GM20000 (cell line): ENCODE measurements around the gene SCPEP1.

Experiments
- DNase-seq: peaks from one replicate; pipeline ENCODE4 v3.0.0; 2012; ENCODE audit warnings: low spot score
- TF ChIP-seq, protein P1 (sequence below): IDR thresholded peaks from 2 replicates; pipeline ENCODE4 v1.5.1; 2012; ENCODE audit warnings: mild to moderate bottlenecking, control low read depth; ENCODE audit errors: extremely low read depth, missing control alignments

Gene SCPEP1

DNA sequence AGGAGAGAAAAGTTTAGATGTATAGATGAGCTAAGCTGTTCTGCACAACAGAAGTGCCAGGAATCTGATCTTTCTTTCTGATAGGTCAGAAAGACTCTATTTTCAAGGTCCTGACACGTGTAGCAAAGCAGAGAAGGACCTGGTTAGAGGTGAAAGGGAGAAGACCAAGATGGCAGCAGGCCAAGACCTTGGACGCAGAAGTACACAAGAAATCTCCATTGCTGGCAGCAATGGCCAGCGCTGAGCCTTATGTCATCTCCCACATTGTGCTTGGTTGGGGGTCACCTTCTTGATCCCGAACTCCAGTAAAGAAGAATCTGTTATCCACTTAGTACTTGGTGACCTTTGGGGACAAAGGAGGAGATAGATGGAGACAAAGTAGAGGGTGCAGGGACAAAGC is 65.3 kb downstream of the SCPEP1 start:
- DNase-seq: no peak
- TF ChIP-seq, protein P1, sequence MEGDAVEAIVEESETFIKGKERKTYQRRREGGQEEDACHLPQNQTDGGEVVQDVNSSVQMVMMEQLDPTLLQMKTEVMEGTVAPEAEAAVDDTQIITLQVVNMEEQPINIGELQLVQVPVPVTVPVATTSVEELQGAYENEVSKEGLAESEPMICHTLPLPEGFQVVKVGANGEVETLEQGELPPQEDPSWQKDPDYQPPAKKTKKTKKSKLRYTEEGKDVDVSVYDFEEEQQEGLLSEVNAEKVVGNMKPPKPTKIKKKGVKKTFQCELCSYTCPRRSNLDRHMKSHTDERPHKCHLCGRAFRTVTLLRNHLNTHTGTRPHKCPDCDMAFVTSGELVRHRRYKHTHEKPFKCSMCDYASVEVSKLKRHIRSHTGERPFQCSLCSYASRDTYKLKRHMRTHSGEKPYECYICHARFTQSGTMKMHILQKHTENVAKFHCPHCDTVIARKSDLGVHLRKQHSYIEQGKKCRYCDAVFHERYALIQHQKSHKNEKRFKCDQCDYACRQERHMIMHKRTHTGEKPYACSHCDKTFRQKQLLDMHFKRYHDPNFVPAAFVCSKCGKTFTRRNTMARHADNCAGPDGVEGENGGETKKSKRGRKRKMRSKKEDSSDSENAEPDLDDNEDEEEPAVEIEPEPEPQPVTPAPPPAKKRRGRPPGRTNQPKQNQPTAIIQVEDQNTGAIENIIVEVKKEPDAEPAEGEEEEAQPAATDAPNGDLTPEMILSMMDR: no peak

DNA sequence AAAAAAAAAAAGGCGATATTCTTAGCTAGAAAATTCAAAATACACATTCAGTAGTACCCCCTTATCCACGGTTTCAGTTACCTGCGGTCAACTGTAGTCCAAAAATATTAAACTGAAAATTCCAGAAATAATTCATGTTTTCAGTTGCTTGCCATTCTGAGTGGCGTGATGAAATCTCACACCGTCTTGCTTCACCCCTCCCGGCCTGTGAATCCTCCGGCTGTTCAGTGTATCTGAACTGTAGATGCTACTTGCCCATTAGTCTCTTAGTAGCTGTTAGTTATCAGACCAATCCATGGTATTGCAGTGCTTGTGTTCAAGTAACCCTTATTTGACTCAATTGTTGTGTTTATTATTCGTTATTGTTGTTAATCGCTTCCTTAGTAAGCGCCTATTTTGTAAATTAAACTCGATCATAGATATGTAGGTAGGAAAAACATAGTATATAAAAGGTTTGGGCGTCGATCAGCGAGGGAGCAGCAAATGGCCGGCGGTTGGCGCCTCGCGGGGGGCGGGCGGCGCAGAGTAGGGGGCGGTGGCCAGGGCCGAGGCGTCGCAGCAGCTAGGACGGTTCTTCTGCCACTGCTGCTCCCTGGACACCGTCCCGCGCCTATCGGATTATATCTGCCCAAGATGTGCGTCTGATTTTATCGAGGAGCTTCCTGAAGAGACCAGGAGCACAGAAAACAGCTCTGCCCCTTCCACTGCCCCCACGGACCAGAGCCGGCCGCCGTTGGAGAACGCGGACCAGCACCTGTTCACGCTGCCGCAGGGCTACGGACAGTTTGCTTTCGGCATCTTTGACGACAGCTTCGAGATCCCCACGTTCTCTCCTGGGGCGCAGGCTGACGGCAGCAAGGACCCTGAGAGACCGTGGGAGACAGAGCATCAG is 67.3 kb downstream of the SCPEP1 start:
- TF ChIP-seq, protein P1: no peak
- peak; percentile 61 for DNase-seq

DNA sequence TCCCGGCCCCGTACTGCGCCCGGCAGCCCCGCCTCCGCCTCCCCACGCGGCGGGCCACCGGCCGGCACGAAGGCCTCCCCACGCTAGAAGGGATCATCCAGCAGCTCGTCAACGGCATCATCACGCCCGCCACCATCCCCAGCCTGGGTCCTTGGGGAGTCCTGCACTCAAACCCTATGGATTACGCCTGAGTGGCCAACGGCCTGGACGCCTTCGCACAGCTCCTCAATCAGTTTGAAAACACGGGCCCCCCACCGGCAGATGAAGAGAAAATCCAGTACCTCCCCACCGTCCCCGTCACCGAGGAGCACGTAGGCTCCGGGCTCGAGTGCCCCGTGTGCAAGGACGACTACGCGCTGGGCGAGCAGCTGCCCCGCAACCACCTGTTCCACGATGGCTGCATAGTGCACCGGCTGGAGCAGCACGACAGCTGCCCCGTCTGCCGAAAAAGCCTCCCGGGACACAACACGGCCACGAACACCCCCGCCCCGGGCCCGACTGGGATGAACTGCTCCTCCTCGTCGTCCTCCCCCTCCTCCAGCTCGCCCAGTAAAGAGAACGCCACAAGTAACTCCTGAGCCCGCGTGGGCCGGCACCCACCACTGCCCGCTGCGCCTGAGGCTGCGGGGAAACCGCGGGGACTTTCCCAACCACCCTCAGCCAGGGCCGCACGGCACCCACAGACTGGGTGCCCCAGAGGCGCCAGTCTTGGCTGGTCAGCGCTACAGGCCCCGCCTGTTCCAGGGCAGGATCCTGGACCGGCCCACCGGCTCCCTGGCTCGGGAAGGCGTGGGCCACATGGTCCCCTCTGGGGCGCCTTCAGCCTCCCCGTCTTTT is 68.2 kb downstream of the SCPEP1 start:
- DNase-seq: peak; percentile 79
- TF ChIP-seq, protein P1: no peak

DNA sequence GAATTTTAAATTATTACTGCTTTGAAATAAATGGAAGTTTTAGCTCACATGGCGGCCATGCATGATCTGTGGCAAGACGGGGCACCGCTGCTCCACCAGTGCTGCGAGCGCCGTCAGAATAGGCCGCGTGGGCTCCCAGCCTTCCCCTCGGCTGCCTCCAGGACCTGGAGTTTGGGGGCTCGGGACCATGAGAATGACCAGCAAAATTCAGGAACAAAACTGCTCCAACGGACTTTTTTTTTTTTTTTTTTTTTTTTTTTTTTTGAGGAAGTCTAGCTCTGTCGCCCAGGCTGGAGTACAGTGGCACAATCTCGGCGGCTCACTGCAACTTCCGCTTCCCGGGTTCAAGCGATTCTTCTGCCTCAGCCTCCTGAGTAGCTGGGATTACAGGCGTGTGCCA is 68.8 kb downstream of the SCPEP1 start:
- DNase-seq: peak; percentile 42
- TF ChIP-seq, protein P1: no peak

DNA sequence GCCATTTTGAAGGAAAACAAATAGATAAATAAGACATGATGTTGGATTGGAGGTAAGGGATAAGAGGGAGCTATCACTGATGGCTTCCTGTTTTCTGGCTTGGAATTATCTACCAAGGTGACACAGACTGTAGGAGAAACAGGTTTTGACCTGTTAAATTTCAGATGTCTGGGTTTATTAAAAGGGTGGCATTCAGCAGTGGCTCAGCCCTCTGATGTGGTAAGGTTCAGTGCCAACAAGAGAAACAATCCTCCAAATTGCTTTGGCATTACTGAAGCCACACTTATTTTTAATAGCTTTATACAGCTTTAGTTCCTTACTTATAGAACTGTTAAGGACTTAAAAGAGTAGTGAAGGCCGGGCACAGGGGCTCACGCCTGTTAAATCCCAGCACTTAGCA is 70.2 kb downstream of the SCPEP1 start:
- DNase-seq: no peak
- TF ChIP-seq, protein P1: no peak

DNA sequence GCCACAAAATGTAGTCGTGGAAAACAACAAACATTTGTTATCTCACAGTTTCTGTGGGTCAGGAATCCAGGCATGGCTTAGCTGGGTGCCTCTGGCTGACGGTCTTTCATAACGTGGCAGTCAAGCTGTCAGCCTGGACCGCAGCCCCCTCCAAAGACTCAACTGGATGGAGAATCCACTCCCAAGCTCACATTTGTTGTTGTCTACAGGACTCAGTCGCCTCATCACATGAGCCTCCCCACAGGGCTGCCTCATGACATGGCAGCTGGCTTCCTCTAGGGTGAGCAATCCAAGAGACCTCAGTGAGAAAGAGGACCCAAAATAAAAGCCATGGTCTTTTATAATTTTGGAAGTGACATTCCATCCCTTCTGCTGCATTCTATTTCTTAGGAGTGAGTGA is 72.4 kb downstream of the SCPEP1 start:
- no peak for DNase-seq
- TF ChIP-seq, protein P1: no peak

DNA sequence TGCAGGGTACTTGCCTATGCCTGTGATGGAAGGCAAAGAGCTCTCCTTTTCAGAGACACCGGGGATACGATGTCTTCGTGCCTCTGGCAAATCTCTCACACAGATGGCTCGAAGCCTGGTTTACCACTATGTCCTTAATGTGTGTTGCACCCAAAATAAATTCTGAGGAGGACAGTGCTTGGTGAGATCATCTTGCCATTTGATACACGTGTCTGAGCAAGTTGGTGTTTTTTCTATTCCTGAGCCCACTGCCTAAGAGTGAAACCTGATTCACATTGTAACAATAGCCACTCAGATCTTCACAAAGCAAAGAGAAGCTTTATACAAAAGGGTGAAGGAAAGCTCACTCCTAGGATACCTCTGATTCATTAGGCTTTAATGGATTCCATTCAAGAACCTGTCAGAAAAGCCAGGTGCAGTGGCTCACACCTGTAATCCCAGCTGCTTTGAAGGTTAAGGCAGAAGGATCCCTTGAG is 74.0 kb downstream of the SCPEP1 start:
- TF ChIP-seq, protein P1: no peak
- DNase-seq: no peak
